GM21423 (cell line): ENCODE results near the gene ICE2.

ENCODE experiments used
- ATAC-seq: cut with Tn5 transposase; IDR thresholded peaks from one replicate; pipeline ENCODE4 v1.9.1; 2021; ENCODE audit warnings: mild to moderate bottlenecking, moderate library complexity; ENCODE audit not compliant: unreplicated experiment

The ICE2 gene

GRCh38 chr15:60372756-60373155 is 106.2 kb downstream of the ICE2 start:
- ATAC-seq: no peak

GRCh38 chr15:60372227-60372626 is 106.7 kb downstream of the ICE2 start:
- no peak for ATAC-seq

- no peak for ATAC-seq
These were observed 107.5 kb downstream of the ICE2 start for GRCh38 chr15:60371175-60372051.

- ATAC-seq: no peak
These were observed 108.1 kb downstream of the ICE2 start for GRCh38 chr15:60370869-60371136.

GRCh38 chr15:60370105-60370868 is 108.7 kb downstream of the ICE2 start:
- no peak for ATAC-seq

- ATAC-seq: no peak
These were observed 109.2 kb downstream of the ICE2 start for GRCh38 chr15:60369696-60370095.
